WI38 (cell line): ENCODE data around the gene SFXN1.

Experiments used
- H3K4me3 ChIP-seq: 2 replicates; pipeline ENCODE4 v1.5.1; 2011; ENCODE audit warnings: low read depth, mild to moderate bottlenecking, control low read depth, low read length
- TF ChIP-seq, protein P1 (sequence below): IDR thresholded peaks from 2 replicates; pipeline ENCODE4 v1.5.1; 2012; ENCODE audit warnings: low read depth, mild to moderate bottlenecking, control low read depth, low read length

SFXN1 gene

DNA sequence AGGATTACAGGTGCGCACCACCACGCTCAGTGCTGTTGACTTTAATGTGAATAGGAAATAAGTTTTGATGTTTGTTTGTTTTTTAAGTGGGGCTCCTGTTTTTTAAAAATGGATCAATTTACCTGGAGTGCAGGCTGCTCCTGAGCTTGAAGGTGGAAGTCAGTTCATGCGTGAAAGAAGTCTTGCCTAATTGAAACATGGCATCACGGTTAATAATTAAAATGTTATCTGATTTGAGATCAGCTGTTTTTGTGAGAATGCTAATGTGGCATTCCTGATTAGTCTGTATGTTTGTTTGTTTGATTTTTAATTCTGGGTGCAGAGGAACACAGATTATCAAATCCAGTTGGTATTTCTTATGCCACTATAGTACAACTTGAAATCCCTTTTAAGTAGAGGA, 6.5 kb downstream of the SFXN1 start:
- TF ChIP-seq, protein P1, sequence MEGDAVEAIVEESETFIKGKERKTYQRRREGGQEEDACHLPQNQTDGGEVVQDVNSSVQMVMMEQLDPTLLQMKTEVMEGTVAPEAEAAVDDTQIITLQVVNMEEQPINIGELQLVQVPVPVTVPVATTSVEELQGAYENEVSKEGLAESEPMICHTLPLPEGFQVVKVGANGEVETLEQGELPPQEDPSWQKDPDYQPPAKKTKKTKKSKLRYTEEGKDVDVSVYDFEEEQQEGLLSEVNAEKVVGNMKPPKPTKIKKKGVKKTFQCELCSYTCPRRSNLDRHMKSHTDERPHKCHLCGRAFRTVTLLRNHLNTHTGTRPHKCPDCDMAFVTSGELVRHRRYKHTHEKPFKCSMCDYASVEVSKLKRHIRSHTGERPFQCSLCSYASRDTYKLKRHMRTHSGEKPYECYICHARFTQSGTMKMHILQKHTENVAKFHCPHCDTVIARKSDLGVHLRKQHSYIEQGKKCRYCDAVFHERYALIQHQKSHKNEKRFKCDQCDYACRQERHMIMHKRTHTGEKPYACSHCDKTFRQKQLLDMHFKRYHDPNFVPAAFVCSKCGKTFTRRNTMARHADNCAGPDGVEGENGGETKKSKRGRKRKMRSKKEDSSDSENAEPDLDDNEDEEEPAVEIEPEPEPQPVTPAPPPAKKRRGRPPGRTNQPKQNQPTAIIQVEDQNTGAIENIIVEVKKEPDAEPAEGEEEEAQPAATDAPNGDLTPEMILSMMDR, result no peak

GRCh38 chr5:175485631-175486030, 7.3 kb downstream of the SFXN1 start:
- TF ChIP-seq, protein P1, result no peak

More for the DNA sequence above, 6.5 kb downstream of the SFXN1 start:
- H3K4me3 ChIP-seq, result no peak overlapping the region

DNA sequence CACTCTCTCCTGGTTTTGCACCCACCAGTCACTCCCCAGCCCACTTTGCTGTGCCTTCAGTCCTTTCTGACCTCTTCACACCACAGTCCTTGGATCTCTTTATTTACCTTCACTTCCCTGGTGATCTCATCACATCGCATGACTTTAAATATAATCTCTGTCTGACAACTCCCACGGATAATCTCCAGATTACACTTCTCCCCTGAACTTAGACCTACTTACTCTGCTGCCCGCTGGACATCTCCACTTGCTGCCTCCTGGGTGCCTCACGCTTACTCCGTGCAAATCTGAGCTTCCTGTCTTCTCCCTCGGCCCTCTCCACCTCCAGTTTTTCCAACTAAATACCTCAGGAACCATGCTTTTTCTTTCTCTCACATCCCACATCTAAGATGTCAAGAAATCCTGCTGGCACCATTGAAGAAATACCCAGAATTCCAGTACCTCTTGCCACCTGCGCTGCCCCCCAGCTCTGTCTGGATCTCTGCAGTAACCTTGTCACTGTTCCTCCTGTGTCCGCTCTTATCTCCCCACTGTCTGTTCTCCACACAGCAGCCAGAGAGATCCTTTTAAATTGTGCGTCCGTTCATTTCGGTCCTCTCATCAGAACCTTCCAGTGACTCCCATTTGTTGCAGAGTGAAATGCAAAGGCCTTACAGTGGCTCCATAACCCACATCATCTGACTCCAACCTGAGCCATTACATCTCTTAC, 9.3 kb downstream of the SFXN1 start:
- H3K4me3 ChIP-seq, result no peak overlapping the region
- TF ChIP-seq, protein P1, result no peak

More at GRCh38 chr5:175485631-175486030, 7.3 kb downstream of the SFXN1 start:
- H3K4me3 ChIP-seq, result no peak overlapping the region

DNA sequence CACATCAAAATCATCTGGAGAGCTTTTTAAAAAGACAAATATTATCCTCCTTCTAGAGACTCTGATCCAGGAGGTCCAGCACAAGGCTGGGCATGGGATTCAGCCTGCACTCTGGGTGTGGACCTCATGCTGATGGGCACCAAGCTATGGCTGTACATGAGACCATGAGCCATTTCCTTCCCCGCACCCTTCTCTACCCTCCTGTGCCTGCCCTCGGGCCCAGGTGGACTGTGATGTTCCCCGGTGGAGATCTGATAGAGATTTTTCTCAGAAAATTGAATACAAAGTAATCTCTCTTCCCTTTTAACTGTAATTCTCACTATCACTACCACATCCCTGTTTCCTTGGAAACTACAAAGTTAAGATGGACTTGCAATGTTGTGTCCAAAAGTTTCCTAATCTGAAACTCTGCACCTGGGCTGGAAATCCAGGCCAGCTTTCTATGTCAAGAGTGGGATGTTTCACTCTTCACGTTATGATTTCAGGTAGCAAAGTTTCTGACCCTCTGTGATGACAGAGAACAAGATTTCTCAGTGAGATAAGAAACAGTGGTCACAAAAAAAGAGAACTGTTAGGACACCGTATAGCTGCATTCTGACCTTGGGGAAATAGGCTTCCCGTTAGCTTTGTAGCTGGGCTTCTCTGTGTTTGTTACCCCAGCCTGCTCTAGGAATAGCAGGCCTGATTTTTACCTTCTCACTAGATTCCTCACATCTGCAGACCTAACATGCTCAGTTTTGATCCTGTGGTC, 11.5 kb downstream of the SFXN1 start:
- TF ChIP-seq, protein P1, result no peak

GRCh38 chr5:175491223-175491622, 12.9 kb downstream of the SFXN1 start:
- H3K4me3 ChIP-seq, result no peak overlapping the region
- TF ChIP-seq, protein P1, result no peak

More for the DNA sequence above, 11.5 kb downstream of the SFXN1 start:
- H3K4me3 ChIP-seq, result no peak overlapping the region

- no peak overlapping the region for H3K4me3 ChIP-seq
- TF ChIP-seq, protein P1, result no peak
Measured at GRCh38 chr5:175493260-175493659, 14.9 kb downstream of the SFXN1 start.

GRCh38 chr5:175493726-175494125, 15.4 kb downstream of the SFXN1 start:
- TF ChIP-seq, protein P1, result no peak
- no peak overlapping the region for H3K4me3 ChIP-seq
